K562 (cell line): ENCODE measurements around the gene CDK1. TPM values are rescaled to one million over a fixed set of nuclear protein-coding genes. Genes with fewer than 3 reads are reported as not detected.
A peak's percentile ranks its signal among the peaks of the same experiment; 100 is the strongest.

Source experiments
- CAMTA2 ChIP-seq: fragments of 250-450 bp; sonication (Bioruptor Pico); conservative IDR thresholded peaks from 2 replicates; pipeline ENCODE4 v1.5.1; 2022
- CTBP1 ChIP-seq: fragments of 450-650 bp; IDR thresholded peaks from 2 replicates; pipeline ENCODE4 v1.6.1; 2016; ENCODE audit warnings: borderline replicate concordance
- GTF2A2 ChIP-seq: IDR thresholded peaks from 2 replicates; pipeline ENCODE4 v1.6.1; 2016; ENCODE audit warnings: mild to moderate bottlenecking, missing genetic modification characterization, missing compliant biosample characterization
- GTF2F1 ChIP-seq: IDR thresholded peaks from 2 replicates; pipeline ENCODE4 v1.6.1; 2011; ENCODE audit warnings: low read depth, low read length, improper control_type of control experiment
- KLF1 ChIP-seq: fragments of 450-650 bp; IDR thresholded peaks from 2 replicates; pipeline ENCODE4 v1.6.1; 2016; ENCODE audit warnings: missing genetic modification characterization, missing compliant biosample characterization
- PCBP2 ChIP-seq: fragments of 200-400 bp; formaldehyde crosslinking; IDR thresholded peaks from 2 replicates; pipeline ENCODE4 v1.6.1; 2018; ENCODE audit warnings: low read length, low read depth, mild to moderate bottlenecking, moderate library complexity; ENCODE audit not compliant: poor library complexity, severe bottlenecking
- POLR2A ChIP-seq: fragments of 450-650 bp; conservative IDR thresholded peaks from 2 replicates; pipeline ENCODE4 v1.6.1; 2016
- POLR2AphosphoS2 ChIP-seq: IDR thresholded peaks from 2 replicates; pipeline ENCODE4 v1.6.1; 2012; ENCODE audit warnings: low read length, improper control_type of control experiment
- POLR2AphosphoS5 ChIP-seq: IDR thresholded peaks from 2 replicates; pipeline ENCODE4 v1.6.1; 2011; ENCODE audit warnings: mild to moderate bottlenecking, low read depth, low read length, moderate library complexity; ENCODE audit not compliant: control insufficient read depth, insufficient read depth
- ZNF384 ChIP-seq: IDR thresholded peaks from 2 replicates; pipeline ENCODE4 v1.6.1; 2012; ENCODE audit warnings: low read depth, low read length, improper control_type of control experiment
- polyA plus RNA-seq, 8 experiments: library from polyadenylated mRNA; depleted of rRNA in 4 of 8; stranded (reverse) in 5 of 8; unstranded in 3 of 8; fragments of >200 nt; fragmentation: Nextera tagmentation in 2 of 8; fragmentation: Illumina TruSeq in 1 of 8; extraction: Ambion mirVana in 2 of 8; extraction: Trizol in 1 of 8; gene quantifications; 2 replicates each; pipeline versions ENCODE4 v1.2.1 to v1.2.3, GENCODE V29; 2011 to 2014; ENCODE audit warnings: inconsistent platforms in 1 of 8, missing spikeins in 1 of 8
- total RNA-seq, 7 experiments: library from RNA; depleted of rRNA in 6 of 7; stranded (reverse); fragments of >200 nt in 6 of 7; fragmentation: Illumina TruSeq in 2 of 7; extraction: Trizol in 2 of 7; gene quantifications; 2 replicates each; pipeline versions ENCODE4 v1.2.1 to v1.2.3, GENCODE V29; 2011 to 2021; ENCODE audit warnings: low replicate concordance in 1 of 7
- TF ChIP-seq, protein P1 (sequence below): fragments of 250-450 bp; sonication (Bioruptor Pico); IDR thresholded peaks from 2 replicates; pipeline ENCODE4 v1.5.1; 2021; ENCODE audit warnings: mild to moderate bottlenecking
- TF ChIP-seq, protein P2 (sequence below): fragments of 200-800 bp; sonication (Bioruptor generic); IDR thresholded peaks from 2 replicates; pipeline ENCODE4 v1.6.1; 2016; ENCODE audit warnings: missing genetic modification characterization, missing compliant biosample characterization
- TF ChIP-seq, protein P3 (sequence below), 2 experiments: fragments of 450-650 bp in 1 of 2; sonication (generic) in 1 of 2; formaldehyde crosslinking in 1 of 2; IDR thresholded peaks in 1 of 2; conservative IDR thresholded peaks in 1 of 2; 2 replicates each; pipeline versions ENCODE4 v1.6.1 to v1.8.1; 2016 to 2023; ENCODE audit warnings: mild to moderate bottlenecking in 2 of 2, moderate library complexity in 2 of 2, inconsistent platforms in 1 of 2, missing genetic modification reagents in 1 of 2

CDK1 gene
- total and polyA plus RNA-seq, 9 of the 15 experiments (the other 6 are each of a cell fraction or from before 2014, with no cell fraction given) = 156 to 685 (median 236) TPM

DNA sequence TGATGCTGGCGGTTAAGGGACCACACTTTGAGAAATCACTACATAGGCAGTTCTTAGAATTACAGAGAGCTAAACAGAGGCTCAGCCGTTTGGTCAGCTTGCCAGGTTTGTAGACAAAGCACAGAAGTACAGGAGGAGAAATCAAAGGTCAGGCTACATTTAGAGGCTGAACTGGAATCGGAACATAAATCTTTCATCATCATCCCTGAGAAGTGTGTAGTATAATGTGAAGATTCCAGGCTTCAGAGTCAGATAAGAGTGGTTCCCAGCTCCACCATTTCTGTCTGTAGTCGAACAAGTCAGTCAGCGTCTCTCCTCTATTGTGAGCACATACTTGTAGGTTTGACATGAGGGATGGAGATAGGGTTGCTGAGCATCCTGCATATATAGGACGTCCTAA lies 18.9 kb downstream of the CDK1 start (continued):
- TF ChIP-seq, protein P1, sequence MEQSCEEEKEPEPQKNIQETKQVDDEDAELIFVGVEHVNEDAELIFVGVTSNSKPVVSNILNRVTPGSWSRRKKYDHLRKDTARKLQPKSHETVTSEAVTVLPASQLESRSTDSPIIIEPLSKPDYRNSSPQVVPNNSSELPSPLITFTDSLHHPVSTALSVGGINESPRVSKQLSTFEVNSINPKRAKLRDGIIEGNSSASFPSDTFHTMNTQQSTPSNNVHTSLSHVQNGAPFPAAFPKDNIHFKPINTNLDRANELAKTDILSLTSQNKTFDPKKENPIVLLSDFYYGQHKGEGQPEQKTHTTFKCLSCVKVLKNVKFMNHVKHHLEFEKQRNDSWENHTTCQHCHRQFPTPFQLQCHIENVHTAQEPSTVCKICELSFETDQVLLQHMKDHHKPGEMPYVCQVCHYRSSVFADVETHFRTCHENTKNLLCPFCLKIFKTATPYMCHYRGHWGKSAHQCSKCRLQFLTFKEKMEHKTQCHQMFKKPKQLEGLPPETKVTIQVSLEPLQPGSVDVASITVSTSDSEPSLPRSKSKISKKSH = no peak
- TF ChIP-seq, protein P2, sequence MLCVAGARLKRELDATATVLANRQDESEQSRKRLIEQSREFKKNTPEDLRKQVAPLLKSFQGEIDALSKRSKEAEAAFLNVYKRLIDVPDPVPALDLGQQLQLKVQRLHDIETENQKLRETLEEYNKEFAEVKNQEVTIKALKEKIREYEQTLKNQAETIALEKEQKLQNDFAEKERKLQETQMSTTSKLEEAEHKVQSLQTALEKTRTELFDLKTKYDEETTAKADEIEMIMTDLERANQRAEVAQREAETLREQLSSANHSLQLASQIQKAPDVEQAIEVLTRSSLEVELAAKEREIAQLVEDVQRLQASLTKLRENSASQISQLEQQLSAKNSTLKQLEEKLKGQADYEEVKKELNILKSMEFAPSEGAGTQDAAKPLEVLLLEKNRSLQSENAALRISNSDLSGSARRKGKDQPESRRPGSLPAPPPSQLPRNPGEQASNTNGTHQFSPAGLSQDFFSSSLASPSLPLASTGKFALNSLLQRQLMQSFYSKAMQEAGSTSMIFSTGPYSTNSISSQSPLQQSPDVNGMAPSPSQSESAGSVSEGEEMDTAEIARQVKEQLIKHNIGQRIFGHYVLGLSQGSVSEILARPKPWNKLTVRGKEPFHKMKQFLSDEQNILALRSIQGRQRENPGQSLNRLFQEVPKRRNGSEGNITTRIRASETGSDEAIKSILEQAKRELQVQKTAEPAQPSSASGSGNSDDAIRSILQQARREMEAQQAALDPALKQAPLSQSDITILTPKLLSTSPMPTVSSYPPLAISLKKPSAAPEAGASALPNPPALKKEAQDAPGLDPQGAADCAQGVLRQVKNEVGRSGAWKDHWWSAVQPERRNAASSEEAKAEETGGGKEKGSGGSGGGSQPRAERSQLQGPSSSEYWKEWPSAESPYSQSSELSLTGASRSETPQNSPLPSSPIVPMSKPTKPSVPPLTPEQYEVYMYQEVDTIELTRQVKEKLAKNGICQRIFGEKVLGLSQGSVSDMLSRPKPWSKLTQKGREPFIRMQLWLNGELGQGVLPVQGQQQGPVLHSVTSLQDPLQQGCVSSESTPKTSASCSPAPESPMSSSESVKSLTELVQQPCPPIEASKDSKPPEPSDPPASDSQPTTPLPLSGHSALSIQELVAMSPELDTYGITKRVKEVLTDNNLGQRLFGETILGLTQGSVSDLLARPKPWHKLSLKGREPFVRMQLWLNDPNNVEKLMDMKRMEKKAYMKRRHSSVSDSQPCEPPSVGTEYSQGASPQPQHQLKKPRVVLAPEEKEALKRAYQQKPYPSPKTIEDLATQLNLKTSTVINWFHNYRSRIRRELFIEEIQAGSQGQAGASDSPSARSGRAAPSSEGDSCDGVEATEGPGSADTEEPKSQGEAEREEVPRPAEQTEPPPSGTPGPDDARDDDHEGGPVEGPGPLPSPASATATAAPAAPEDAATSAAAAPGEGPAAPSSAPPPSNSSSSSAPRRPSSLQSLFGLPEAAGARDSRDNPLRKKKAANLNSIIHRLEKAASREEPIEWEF (CRISPR knock-in tag) = no peak
- no peak for TF ChIP-seq CAMTA2 (CRISPR knock-in tag)
- no peak for TF ChIP-seq ZNF384
- 0 out of 2 replicates have a peak, but pooled peaks have one; percentile 31 for TF ChIP-seq CTBP1
- no peak for TF ChIP-seq GTF2A2 (tag)
- TF ChIP-seq POLR2AphosphoS2 = peak; percentile 92
- TF ChIP-seq PCBP2 = no peak
- TF ChIP-seq POLR2AphosphoS5 = peak; percentile 24; the same call in 1 of the 2 replicates
- no peak for TF ChIP-seq GTF2F1
- TF ChIP-seq KLF1 (tag) = no peak
- TF ChIP-seq, protein P3, sequence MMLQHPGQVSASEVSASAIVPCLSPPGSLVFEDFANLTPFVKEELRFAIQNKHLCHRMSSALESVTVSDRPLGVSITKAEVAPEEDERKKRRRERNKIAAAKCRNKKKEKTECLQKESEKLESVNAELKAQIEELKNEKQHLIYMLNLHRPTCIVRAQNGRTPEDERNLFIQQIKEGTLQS (IDR thresholded peaks at IDR 0.05) = peak; percentile 32; the same call in 1 of the 2 replicates
- TF ChIP-seq, protein P3 (CRISPR knock-in tag; conservative IDR thresholded peaks at IDR 0.05) = no peak
- 0 out of 2 replicates have a peak, but pooled peaks have one; percentile 17 for TF ChIP-seq POLR2A
